Measurements from ENCODE around the gene TPRG1.

Gene TPRG1

GRCh38 chr3:189361103-189361835 lies 189.5 kb downstream of the TPRG1 start:
- TF ChIP-seq Cebpa-rat (IDR thresholded peaks at IDR 0.05), result no peak
- Histone ChIP-seq H3K36me3 (no peaks in the 10 kb centered on the region), H4K20me1 (no peaks in the 10 kb centered on the region)

GRCh38 chr3:189363590-189364255 lies 192.0 kb downstream of the TPRG1 start:
- Histone ChIP-seq H3K9me3 (replicated peaks in 1 of 11) (no peaks in the 10 kb centered on the region), H3K4me2 (no peak overlapping the region), H3K9ac (no peak overlapping the region), H3K27ac (no peak overlapping the region), H3K4me1 (peaks cover 4 to 12% (median 6%) of the 10 kb centered on the region in 10 experiments; a peak in 16 of 20 replicates), H4K20me1 (no peaks in the 10 kb centered on the region), H3K36me3 (no peaks in the 10 kb centered on the region), H3K27me3 (no peaks in the 10 kb centered on the region), H3K4me3 (no peak overlapping the region)
- TF ChIP-seq Cebpa-rat (IDR thresholded peaks at IDR 0.05), result no peak

More at GRCh38 chr3:189361103-189361835, 189.5 kb downstream of the TPRG1 start:
- Histone ChIP-seq H3K4me2 (no peak overlapping the region), H3K27ac (no peak overlapping the region), H3K27me3 (no peaks in the 10 kb centered on the region), H3K4me3 (no peak overlapping the region), H3K4me1 (peaks cover 0 to 5% (median 0%) of the 10 kb centered on the region in 10 experiments; a peak in 3 of 20 replicates), H3K9me3 (replicated peaks in 1 of 11) (no peaks in the 10 kb centered on the region), H3K9ac (no peak overlapping the region)

GRCh38 chr3:189365609-189366564 lies 194.1 kb downstream of the TPRG1 start:
- H3K27me3 ChIP-seq, result no peaks in the 10 kb centered on the region
- TF ChIP-seq Cebpa-rat (IDR thresholded peaks at IDR 0.05), result no peak
- peaks cover 4 to 19% (median 9%) of the 10 kb centered on the region in 10 experiments; a peak in 16 of 20 replicates for H3K4me1 ChIP-seq
- no peaks in the 10 kb centered on the region for H4K20me1 ChIP-seq
- H3K4me3 ChIP-seq, result no peak overlapping the region
- no peak overlapping the region for H3K9ac ChIP-seq
- no peak overlapping the region for H3K27ac ChIP-seq
- peaks cover 0 to 8% (median 0%) of the 10 kb centered on the region in 11 experiments; a peak in 4 of 22 replicates for H3K9me3 ChIP-seq (replicated peaks in 1 of 11)
- peak overlapping the region in 2 of 11 experiments; percentile 12 to 20; a peak in 2 of 22 replicates for H3K4me2 ChIP-seq
- no peaks in the 10 kb centered on the region for H3K36me3 ChIP-seq

- Histone ChIP-seq H3K4me3 (no peak overlapping the region), H3K36me3 (no peaks in the 10 kb centered on the region), H3K4me2 (peak overlapping the region; percentile 8 to 52 (median 42); a peak in 18 of 22 replicates), H3K4me1 (peaks cover 4 to 19% (median 9%) of the 10 kb centered on the region in 10 experiments; a peak in 17 of 20 replicates), H3K27me3 (no peaks in the 10 kb centered on the region), H4K20me1 (no peaks in the 10 kb centered on the region), H3K9ac (no peak overlapping the region), H3K9me3 (replicated peaks in 1 of 11) (peaks cover 0 to 8% (median 0%) of the 10 kb centered on the region in 11 experiments; a peak in 4 of 22 replicates), H3K27ac (no peak overlapping the region)
- TF ChIP-seq Cebpa-rat (IDR thresholded peaks at IDR 0.05), result no peak
Measured at GRCh38 chr3:189368384-189368783, 196.6 kb downstream of the TPRG1 start.

GRCh38 chr3:189369636-189370035 lies 197.9 kb downstream of the TPRG1 start:
- no peak overlapping the region for H3K27ac ChIP-seq

GRCh38 chr3:189372243-189372642 lies 200.5 kb downstream of the TPRG1 start:
- H4K20me1 ChIP-seq, result no peaks in the 10 kb centered on the region
- no peak overlapping the region for H3K27ac ChIP-seq
- H3K4me3 ChIP-seq, result no peak overlapping the region
- TF ChIP-seq Cebpa-rat (IDR thresholded peaks at IDR 0.05), result no peak
- H3K9me3 ChIP-seq (replicated peaks in 1 of 11), result peaks cover 0 to 8% (median 0%) of the 10 kb centered on the region in 11 experiments; a peak in 4 of 22 replicates
- no peaks in the 10 kb centered on the region for H3K36me3 ChIP-seq
- H3K4me1 ChIP-seq, result peaks cover 4 to 15% (median 9%) of the 10 kb centered on the region in 10 experiments; a peak in 16 of 20 replicates
- H3K9ac ChIP-seq, result no peak overlapping the region
- H3K4me2 ChIP-seq, result no peak overlapping the region
- no peaks in the 10 kb centered on the region for H3K27me3 ChIP-seq

More at GRCh38 chr3:189369636-189370035, 197.9 kb downstream of the TPRG1 start:
- Histone ChIP-seq H3K4me1 (peaks cover 4 to 19% (median 9%) of the 10 kb centered on the region in 10 experiments; a peak in 17 of 20 replicates), H3K9me3 (replicated peaks in 1 of 11) (peaks cover 0 to 8% (median 0%) of the 10 kb centered on the region in 11 experiments; a peak in 4 of 22 replicates), H3K4me3 (no peak overlapping the region), H3K9ac (no peak overlapping the region), H4K20me1 (no peaks in the 10 kb centered on the region), H3K4me2 (no peak overlapping the region), H3K36me3 (no peaks in the 10 kb centered on the region), H3K27me3 (no peaks in the 10 kb centered on the region)
- TF ChIP-seq Cebpa-rat (IDR thresholded peaks at IDR 0.05), result no peak
